IPS DF 6.9 (cell line): ENCODE data around the gene PLEKHH1.

Experiments used
- DNase-seq: peaks from one replicate; pipeline ENCODE4 v3.0.0-alpha.2; 2013; ENCODE audit warnings: low read depth, low spot score
- H3K27ac ChIP-seq: one replicate; pipeline ENCODE4 v1.5.1; 2013; ENCODE audit warnings: low read length, control low read depth
- H3K27me3 ChIP-seq: 2 replicates; pipeline ENCODE4 v1.6.1; 2013; ENCODE audit warnings: mild to moderate bottlenecking, low read length; ENCODE audit not compliant: control insufficient read depth, insufficient read depth
- H3K36me3 ChIP-seq: 2 replicates; pipeline ENCODE4 v1.6.1; 2013; ENCODE audit warnings: low read length; ENCODE audit not compliant: control insufficient read depth, insufficient read depth
- H3K4me1 ChIP-seq: 2 replicates; pipeline ENCODE4 v1.6.1; 2013; ENCODE audit warnings: low read length; ENCODE audit not compliant: control insufficient read depth, insufficient read depth
- H3K4me3 ChIP-seq: 2 replicates; pipeline ENCODE4 v1.5.1; 2013; ENCODE audit warnings: mild to moderate bottlenecking, low read length
- H3K9me3 ChIP-seq: 2 replicates; pipeline ENCODE4 v1.6.1; 2013; ENCODE audit warnings: low read length, inconsistent platforms; ENCODE audit not compliant: control insufficient read depth, insufficient read depth
- WGBS: extraction: QIAGEN DNeasy Blood & Tissue Kit; methylation state at CpG from one replicate; pipeline ENCODE4 v1.1.7; 2013; ENCODE audit warnings: mixed read lengths, missing lambda C conversion rate; ENCODE audit not compliant: insufficient read length, insufficient coverage; 5-methylcytosine and 5-hydroxymethylcytosine counted together

Gene PLEKHH1

DNA sequence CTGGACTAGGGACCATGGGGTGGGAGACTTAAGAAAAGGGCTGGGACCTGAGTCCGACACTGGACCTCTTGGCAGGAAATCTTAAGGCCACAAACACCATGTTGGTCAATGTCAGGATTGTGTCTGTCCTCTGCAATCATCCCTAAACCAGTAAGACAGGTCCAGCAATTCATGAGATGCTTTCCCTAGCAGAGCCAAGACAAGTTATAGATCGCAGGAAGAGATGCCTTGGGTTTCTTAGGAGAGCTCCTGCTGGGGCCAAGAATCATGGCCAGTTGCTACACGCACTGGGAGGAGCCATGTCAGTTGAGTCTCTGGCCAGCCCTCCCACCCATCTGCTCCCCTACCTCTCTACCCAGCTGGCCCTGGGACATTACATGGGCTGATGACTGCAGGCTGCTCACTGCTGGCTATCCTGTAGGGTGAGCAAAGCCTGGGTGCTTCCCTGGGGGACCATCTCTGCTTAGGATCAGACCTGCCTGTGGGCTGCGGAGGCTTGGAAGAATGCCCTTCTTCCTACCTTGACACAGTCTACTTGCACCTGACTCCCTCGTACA lies 14.2 kb downstream of the PLEKHH1 start:
- WGBS = no CpG with 5 or more reads among the region's 5 CpGs
- no peak overlapping the region for H3K27ac ChIP-seq

DNA sequence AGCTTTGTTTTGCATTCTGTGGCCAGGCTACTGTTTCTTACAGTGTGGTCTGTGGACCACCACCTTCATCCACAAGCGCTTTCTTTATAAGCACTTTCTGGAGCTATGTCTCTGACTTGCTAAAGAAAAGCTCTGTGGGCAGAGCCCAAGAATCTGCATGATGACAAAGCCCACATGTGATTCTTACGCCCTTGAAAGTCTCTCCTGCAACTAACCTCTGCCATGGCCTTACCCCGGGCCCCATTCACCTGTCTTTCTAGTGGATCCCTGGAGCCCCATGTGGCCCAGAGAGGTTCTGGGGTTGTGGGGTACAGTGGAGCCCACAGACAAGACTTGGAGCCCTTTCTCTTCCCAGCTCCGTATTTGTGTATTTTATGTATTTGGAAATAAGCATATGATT lies 16.6 kb downstream of the PLEKHH1 start:
- Histone ChIP-seq H3K36me3 (no peaks in the 10 kb centered on the region), H3K4me3 (no peak overlapping the region), H3K4me1 (no peaks in the 10 kb centered on the region), H3K9me3 (no peaks in the 10 kb centered on the region), H3K27ac (no peak overlapping the region), H3K27me3 (no peaks in the 10 kb centered on the region)
- no peak for DNase-seq
- no CpG with 5 or more reads among the region's 4 CpGs for WGBS

More for the DNA sequence above, 14.2 kb downstream of the PLEKHH1 start:
- Histone ChIP-seq H3K4me1 (no peaks in the 10 kb centered on the region), H3K36me3 (no peaks in the 10 kb centered on the region), H3K9me3 (no peaks in the 10 kb centered on the region), H3K27me3 (no peaks in the 10 kb centered on the region), H3K4me3 (no peak overlapping the region)
- no peak for DNase-seq

DNA sequence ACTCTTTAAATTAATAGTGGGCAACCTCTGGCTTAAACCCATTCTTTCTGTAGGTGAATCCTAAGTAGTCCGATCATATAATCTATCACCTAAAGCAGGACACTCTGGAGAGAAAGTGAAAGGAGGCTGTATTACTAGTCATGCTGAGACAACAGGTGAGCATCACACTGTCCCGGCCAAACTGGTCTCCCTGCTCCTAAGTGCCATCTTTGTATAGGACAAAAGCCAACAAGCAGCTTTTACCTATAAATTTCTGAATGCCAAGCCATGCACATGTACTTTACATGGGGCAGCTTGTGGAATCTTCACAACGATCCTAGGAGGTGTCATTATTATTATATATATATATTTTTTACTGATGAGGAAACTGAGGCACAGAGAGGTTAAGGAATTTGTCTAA lies 18.0 kb downstream of the PLEKHH1 start:
- no peaks in the 10 kb centered on the region for H3K27me3 ChIP-seq
- H3K4me1 ChIP-seq = no peaks in the 10 kb centered on the region
- no peak overlapping the region for H3K27ac ChIP-seq
- DNase-seq = no peak
- no peaks in the 10 kb centered on the region for H3K9me3 ChIP-seq
- no peaks in the 10 kb centered on the region for H3K36me3 ChIP-seq
- WGBS = no CpG with 5 or more reads among the region's 3 CpGs
- H3K4me3 ChIP-seq = no peak overlapping the region

DNA sequence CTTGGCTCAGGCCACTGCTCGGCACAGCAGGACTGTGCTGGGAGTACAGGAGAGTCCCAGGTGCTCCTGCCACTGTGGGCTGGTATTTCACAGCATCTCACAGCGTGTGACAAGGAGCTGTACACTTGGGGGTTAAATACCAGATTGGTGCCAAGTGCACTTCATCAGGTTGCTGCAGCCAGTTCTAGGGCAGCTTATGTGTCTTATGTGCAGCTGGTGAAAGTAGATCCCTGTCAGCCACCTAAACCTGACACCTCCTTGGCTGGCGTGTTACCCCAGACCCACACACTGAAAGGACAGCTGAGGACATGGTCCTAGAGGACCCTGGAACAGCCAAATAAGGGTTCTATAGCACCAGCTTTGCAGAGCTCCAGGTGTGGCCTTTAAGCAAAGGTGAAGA lies 18.9 kb downstream of the PLEKHH1 start:
- Histone ChIP-seq H3K4me3 (no peak overlapping the region), H3K27ac (no peak overlapping the region), H3K36me3 (no peaks in the 10 kb centered on the region), H3K27me3 (no peaks in the 10 kb centered on the region), H3K9me3 (no peaks in the 10 kb centered on the region), H3K4me1 (no peaks in the 10 kb centered on the region)
- no CpG with 5 or more reads among the region's 3 CpGs for WGBS
- no peak for DNase-seq

DNA sequence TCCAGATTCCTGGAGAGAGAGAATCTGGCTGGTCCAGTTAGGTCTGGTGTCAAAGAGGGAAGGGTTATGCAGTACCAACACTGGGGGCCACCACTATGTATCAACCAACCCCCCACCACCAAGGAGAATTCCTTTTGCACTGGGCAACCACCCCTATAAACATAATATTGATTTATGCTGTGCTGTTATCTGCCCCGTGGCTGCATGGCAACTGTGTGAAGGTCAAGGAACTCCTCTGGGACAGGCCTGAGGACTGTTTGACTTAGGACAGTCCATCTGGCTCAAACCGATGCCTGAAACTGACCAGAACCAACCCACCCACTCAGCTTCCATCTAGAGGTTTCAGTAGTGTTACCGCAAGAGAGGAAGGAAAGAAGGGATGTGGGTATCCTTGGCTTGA lies 20.5 kb downstream of the PLEKHH1 start:
- DNase-seq = no peak
- Histone ChIP-seq H3K27ac (no peak overlapping the region), H3K9me3 (no peaks in the 10 kb centered on the region), H3K36me3 (no peaks in the 10 kb centered on the region), H3K27me3 (no peaks in the 10 kb centered on the region), H3K4me1 (no peaks in the 10 kb centered on the region), H3K4me3 (no peak overlapping the region)
- WGBS = no CpG with 5 or more reads among the region's 3 CpGs

DNA sequence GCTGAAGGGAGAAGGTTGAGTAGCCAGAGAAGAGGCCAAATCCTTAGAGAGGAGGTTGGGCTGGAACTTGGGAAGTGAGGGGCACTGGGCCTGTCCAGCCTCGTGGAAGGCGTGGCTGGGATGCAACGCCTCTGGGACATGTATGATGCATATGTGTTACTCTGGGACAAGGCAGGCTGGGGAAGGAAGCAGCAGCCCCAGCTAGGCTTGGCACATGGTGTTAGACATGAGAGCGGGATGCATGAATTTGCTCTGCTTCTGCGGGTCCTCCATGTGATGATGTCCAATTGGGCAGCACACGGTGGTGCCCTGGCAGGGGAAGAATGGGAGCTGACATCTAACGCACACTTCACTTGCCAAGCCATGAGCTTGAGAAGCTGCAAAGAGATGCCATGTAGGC lies 21.3 kb downstream of the PLEKHH1 start:
- no peak overlapping the region for H3K27ac ChIP-seq
- no peak overlapping the region for H3K4me3 ChIP-seq
- no peaks in the 10 kb centered on the region for H3K36me3 ChIP-seq
- H3K27me3 ChIP-seq = no peaks in the 10 kb centered on the region
- H3K4me1 ChIP-seq = no peaks in the 10 kb centered on the region
- no CpG with 5 or more reads among the region's 7 CpGs for WGBS
- no peaks in the 10 kb centered on the region for H3K9me3 ChIP-seq
- DNase-seq = no peak

DNA sequence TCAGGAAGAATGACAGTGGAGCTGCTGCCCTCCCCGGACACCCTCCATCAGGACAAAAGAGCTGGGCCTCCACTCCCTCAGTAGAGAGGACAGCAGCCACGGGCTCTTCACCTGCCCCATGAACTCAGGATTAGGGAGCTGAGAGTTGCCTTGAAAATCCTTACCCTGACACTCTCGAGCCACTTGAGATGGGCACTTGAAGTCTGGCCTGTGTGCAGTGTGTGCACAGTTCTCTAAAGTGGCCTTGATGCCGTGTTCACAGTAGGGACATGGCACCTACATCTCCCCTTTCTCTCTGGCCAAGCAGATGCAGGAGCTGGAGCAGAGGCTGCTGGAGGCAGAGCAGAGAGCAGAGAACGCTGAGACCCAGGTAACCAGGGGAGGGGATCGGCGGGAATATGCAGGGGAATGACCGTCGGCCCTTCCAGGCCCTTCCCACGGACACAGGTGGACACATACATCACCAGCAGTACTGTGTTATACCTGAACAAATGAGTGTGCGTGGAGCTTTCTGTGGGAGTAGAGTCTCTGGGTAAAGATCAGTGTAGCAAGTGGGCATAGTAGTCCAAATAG lies 22.5 kb downstream of the PLEKHH1 start:
- no CpG with 5 or more reads among the region's 11 CpGs for WGBS
- Histone ChIP-seq H3K9me3 (no peaks in the 10 kb centered on the region), H3K4me3 (no peak overlapping the region), H3K27ac (no peak overlapping the region), H3K4me1 (no peaks in the 10 kb centered on the region; the same call in 1 of the 2 replicates), H3K27me3 (no peaks in the 10 kb centered on the region), H3K36me3 (no peaks in the 10 kb centered on the region)
- no peak for DNase-seq

DNA sequence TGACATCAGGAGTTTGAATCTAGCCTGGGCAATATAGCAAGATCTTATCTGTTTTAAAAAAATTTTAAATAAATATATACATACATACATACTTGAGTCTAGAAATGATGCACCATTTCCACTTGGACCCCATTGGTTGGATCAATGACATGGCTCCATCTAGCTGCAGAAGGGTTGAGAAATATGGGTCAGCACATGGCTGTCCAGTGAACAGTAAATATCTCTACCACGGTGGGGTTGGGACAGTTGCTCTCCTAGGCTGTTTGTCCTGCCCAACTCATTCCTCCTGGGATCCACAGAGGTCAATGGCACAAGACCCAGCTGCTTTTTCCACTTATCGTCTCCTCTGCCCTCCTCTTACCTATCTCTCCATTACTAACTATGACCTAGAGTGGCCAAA lies 23.6 kb downstream of the PLEKHH1 start:
- no CpG with 5 or more reads among the region's 2 CpGs for WGBS
- DNase-seq = no peak
- H3K27me3 ChIP-seq = no peaks in the 10 kb centered on the region
- no peak overlapping the region for H3K27ac ChIP-seq
- H3K4me1 ChIP-seq = no peaks in the 10 kb centered on the region; the same call in 1 of the 2 replicates
- no peak overlapping the region for H3K4me3 ChIP-seq
- H3K9me3 ChIP-seq = no peaks in the 10 kb centered on the region
- no peaks in the 10 kb centered on the region for H3K36me3 ChIP-seq

DNA sequence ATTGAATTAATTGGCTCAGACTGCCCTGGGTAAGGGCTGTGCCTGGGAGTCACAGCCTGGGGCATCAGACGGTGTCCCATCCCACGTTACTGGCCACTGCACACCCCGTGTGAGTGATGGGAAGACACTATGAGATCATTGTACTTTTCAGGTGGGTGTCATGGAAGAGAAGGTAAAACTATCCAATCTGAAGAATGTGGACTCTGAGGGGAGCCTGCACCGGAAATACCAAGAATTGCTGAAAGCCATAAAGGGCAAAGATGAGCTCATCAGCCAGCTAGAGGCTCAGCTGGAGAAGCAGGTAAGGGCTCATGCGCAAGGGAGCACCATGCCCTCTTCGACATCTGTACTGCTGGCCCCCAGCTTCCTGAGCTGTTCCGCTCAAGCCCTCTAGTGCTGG lies 24.0 kb downstream of the PLEKHH1 start:
- H3K4me3 ChIP-seq = no peak overlapping the region

DNA sequence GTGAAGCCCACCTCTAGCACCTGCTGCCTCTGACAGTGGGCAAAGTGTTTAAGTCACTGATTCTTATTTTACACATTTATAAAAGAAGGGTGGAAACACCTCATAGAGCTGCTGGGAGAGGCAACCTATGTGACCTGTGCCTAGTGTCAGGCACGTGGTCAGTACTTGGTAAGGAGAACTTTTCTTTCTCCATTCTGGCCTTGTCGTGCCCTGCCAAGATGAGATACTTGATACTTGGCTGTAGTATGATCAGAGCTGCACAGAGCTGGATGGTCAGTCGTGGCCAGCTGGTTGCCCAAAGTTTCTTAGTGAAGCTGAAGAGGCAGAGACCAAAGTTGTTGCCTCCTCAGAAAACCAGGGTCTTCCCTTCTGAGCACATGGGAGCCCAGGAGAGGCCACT lies 24.6 kb downstream of the PLEKHH1 start:
- Histone ChIP-seq H3K4me1 (no peaks in the 10 kb centered on the region; the same call in 1 of the 2 replicates), H3K36me3 (no peaks in the 10 kb centered on the region), H3K4me3 (no peak overlapping the region), H3K27me3 (no peaks in the 10 kb centered on the region), H3K27ac (no peak overlapping the region), H3K9me3 (no peaks in the 10 kb centered on the region)
- no peak for DNase-seq
- WGBS = no CpG with 5 or more reads among the region's 3 CpGs

More for the DNA sequence above, 24.0 kb downstream of the PLEKHH1 start:
- DNase-seq = no peak
- Histone ChIP-seq H3K27me3 (no peaks in the 10 kb centered on the region), H3K4me1 (no peaks in the 10 kb centered on the region; the same call in 1 of the 2 replicates), H3K9me3 (no peaks in the 10 kb centered on the region), H3K36me3 (no peaks in the 10 kb centered on the region), H3K27ac (no peak overlapping the region)
- no CpG with 5 or more reads among the region's 7 CpGs for WGBS

DNA sequence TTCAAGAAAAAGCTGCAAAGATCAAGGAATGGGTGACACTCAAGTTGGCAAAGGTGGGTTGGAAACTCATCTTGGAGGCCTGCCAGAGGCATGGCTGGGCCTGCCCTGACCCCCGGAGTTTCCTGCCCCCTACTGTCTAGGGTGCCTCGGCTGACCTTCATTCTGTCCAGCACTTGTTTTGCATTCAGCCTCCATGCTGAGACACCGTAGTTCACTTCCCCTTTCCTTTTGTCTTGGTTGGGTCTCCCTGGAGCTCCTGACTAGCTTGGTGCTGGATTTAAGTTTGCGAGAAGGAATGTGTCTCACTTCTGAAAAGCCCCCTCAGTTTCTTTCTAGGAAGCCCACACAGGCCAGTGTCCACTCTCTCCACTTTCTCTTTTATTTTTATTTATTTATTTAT lies 26.5 kb downstream of the PLEKHH1 start:
- no peak overlapping the region for H3K4me3 ChIP-seq
- H3K36me3 ChIP-seq = no peaks in the 10 kb centered on the region
- no peak overlapping the region for H3K27ac ChIP-seq
- no peaks in the 10 kb centered on the region; the same call in 1 of the 2 replicates for H3K4me1 ChIP-seq
- no peaks in the 10 kb centered on the region for H3K27me3 ChIP-seq
- no peaks in the 10 kb centered on the region for H3K9me3 ChIP-seq
- WGBS = no CpG with 5 or more reads among the region's 4 CpGs
- DNase-seq = no peak
